ENCODE measurements around the gene MYCBPAP.

DNA sequence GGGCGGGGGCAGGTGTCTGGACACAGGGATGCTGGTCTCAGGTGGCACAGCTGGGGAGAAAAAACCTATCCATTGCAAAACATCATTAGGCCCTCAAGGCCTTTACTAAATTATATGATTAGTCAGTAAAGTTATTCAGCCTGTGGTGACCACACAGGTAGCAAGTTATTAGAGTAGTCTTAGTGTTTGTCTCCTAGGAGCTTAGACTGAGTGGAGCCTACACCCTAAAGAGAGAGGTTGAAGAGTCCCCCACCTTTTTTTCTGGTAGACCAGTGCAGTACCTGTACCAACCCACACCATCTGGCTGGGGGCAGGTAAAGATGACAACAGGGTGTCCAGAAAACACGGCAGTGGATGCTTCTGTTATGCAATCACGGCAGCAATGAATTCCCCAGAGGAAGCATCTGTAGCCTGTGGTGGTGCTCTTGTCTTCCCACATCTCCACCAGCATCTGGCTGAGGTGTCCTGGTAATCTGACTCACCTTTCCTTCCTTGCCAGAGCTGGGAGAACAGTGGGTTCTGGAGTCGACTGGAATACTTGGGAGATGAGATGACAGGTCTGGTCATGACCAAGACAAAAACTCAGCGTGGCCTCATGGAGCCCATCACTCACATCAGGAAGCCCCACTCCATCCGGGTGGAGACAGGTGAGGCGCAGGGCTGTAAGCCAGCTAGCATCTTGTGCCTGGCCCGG, 11.0 kb downstream of the MYCBPAP start:
- TF ChIP-seq EZH2 (IDR thresholded peaks at IDR 0.05; ENCODE audit: insufficient read depth, poor library complexity, severe bottlenecking) (no peak), EZH2phosphoT487 (IDR thresholded peaks at IDR 0.05; ENCODE audit: insufficient read depth, low read depth) (no peak)
